HL-60 (cell line): ENCODE measurements around the gene LRRC8A.

ENCODE experiments used
- CTCF ChIP-seq: IDR thresholded peaks from one replicate; pipeline ENCODE4 v1.5.1; 2011; ENCODE audit warnings: low read length, control low read depth, inconsistent platforms; ENCODE audit not compliant: insufficient read depth
- POLR2AphosphoS5 ChIP-seq: IDR thresholded peaks from 2 replicates; pipeline ENCODE4 v1.6.1; 2012; ENCODE audit warnings: low read depth
- REST ChIP-seq: IDR thresholded peaks from 2 replicates; pipeline ENCODE4 v1.6.1; 2012; ENCODE audit warnings: low read depth; ENCODE audit not compliant: insufficient replicate concordance
- SPI1 ChIP-seq: IDR thresholded peaks from 2 replicates; pipeline ENCODE4 v1.6.1; 2012; ENCODE audit warnings: low read depth, mild to moderate bottlenecking, borderline replicate concordance

- TF ChIP-seq CTCF (no peak), SPI1 (no peak), POLR2AphosphoS5 (no peak), REST (no peak)
Observed at GRCh38 chr9:128928624-128929023, 46.7 kb downstream of the LRRC8A start.
